GM12801 (cell line): ENCODE data around the gene FBXL20.

ENCODE experiments used
- CTCF ChIP-seq: IDR thresholded peaks from one replicate; pipeline ENCODE4 v1.5.1; 2011; ENCODE audit warnings: control low read depth; ENCODE audit not compliant: insufficient read length; ENCODE audit errors: extremely low read depth

Gene FBXL20

GRCh38 chr17:39401412-39402243 is at the start of gene FBXL20:
TSS of gene FBXL20 (minus strand) at chr17:39401626. CDS start at chr17:39401402, 224 bp downstream.
- TF ChIP-seq CTCF: no peak

- TF ChIP-seq CTCF: no peak
These were observed 49.6 kb upstream of the FBXL20 start, which contains the start of gene MED1 for GRCh38 chr17:39450847-39451581. TSS of gene MED1 (minus strand) at chr17:39451263. CDS start at chr17:39451062, 201 bp downstream.

- no peak for TF ChIP-seq CTCF
These were observed 48.6 kb upstream of the FBXL20 start for GRCh38 chr17:39450051-39450450.

GRCh38 chr17:39447561-39447960 is 46.1 kb upstream of the FBXL20 start:
- no peak for TF ChIP-seq CTCF

- TF ChIP-seq CTCF: no peak
These were observed 41.9 kb upstream of the FBXL20 start for GRCh38 chr17:39443326-39443725.

GRCh38 chr17:39429600-39429999 is 28.2 kb upstream of the FBXL20 start:
- no peak for TF ChIP-seq CTCF

GRCh38 chr17:39416141-39416540 is 14.7 kb upstream of the FBXL20 start:
- TF ChIP-seq CTCF: no peak
